Fibroblast of lung (primary cell): Measurements from ENCODE around the gene DNAH3. TPM values are rescaled to one million over a fixed set of nuclear protein-coding genes. Genes with fewer than 3 reads are reported as not detected.

Experiments
- DNase-seq, 2 donors: peaks; one replicate each; pipeline versions ENCODE4 v3.0.0 to v3.0.0-alpha.2; 2010; ENCODE audit warnings: low read depth in 2 of 2
- H2AFZ ChIP-seq: 2 replicates; pipeline ENCODE4 v1.5.1; 2012; ENCODE audit warnings: low read length, control low read depth, inconsistent platforms
- H3K27ac ChIP-seq: 2 replicates; pipeline ENCODE4 v1.5.1; 2011; ENCODE audit warnings: low read length, control low read depth; ENCODE audit not compliant: insufficient read depth
- H3K27me3 ChIP-seq: 2 replicates; pipeline ENCODE4 v1.5.1; 2011; ENCODE audit warnings: mild to moderate bottlenecking, low read length; ENCODE audit not compliant: control insufficient read depth, insufficient read depth
- H3K36me3 ChIP-seq: 2 replicates; pipeline ENCODE4 v1.5.1; 2011; ENCODE audit warnings: low read length; ENCODE audit not compliant: control insufficient read depth, insufficient read depth
- H3K4me1 ChIP-seq: 2 replicates; pipeline ENCODE4 v1.5.1; 2011; ENCODE audit warnings: low read length; ENCODE audit not compliant: control insufficient read depth, insufficient read depth; ENCODE audit errors: extremely low read depth
- H3K4me2 ChIP-seq: 2 replicates; pipeline ENCODE4 v1.5.1; 2011; ENCODE audit warnings: low read length, control low read depth; ENCODE audit not compliant: insufficient read depth; ENCODE audit errors: extremely low read depth
- H3K4me3 ChIP-seq, 4 experiments: fragments of 200-600 bp in 1 of 4; sonication (generic) in 1 of 4; replicated peaks in 1 of 4; 2 replicates each; pipeline ENCODE4 v1.5.1; 2011 to 2016; ENCODE audit warnings: low read length in 4 of 4, low read depth in 3 of 4, mild to moderate bottlenecking in 3 of 4, control low read depth in 2 of 4, inconsistent platforms in 1 of 4, mixed read lengths in 1 of 4; ENCODE audit not compliant: insufficient read depth in 1 of 4; ENCODE audit errors: control extremely low read depth in 1 of 4
- H3K79me2 ChIP-seq: 2 replicates; pipeline ENCODE4 v1.5.1; 2012; ENCODE audit warnings: mild to moderate bottlenecking, low read length, inconsistent platforms; ENCODE audit not compliant: control insufficient read depth, insufficient read depth
- H3K9ac ChIP-seq: 2 replicates; pipeline ENCODE4 v1.5.1; 2011; ENCODE audit warnings: mild to moderate bottlenecking, low read length, control low read depth; ENCODE audit not compliant: insufficient read depth
- H3K9me3 ChIP-seq: 2 replicates; pipeline ENCODE4 v1.5.1; 2012; ENCODE audit warnings: low read depth, low read length; ENCODE audit not compliant: control insufficient read depth, insufficient read depth
- H4K20me1 ChIP-seq: 2 replicates; pipeline ENCODE4 v1.5.1; 2011; ENCODE audit warnings: low read length; ENCODE audit not compliant: control insufficient read depth, insufficient read depth; ENCODE audit errors: extremely low read depth
- CTCF ChIP-seq, 2 donors: IDR thresholded peaks in 1 of 2; conservative IDR thresholded peaks in 1 of 2; 1 replicate in 1 of 2; 2 replicates in 1 of 2; pipeline ENCODE4 v1.5.1; 2011 to 2012; ENCODE audit warnings: low read length in 2 of 2, control low read depth in 1 of 2, inconsistent platforms in 1 of 2, low read depth in 1 of 2, mild to moderate bottlenecking in 1 of 2
- EZH2 ChIP-seq: IDR thresholded peaks from 2 replicates; pipeline ENCODE4 v1.5.1; 2012; ENCODE audit warnings: low read length, control low read depth, mild to moderate bottlenecking; ENCODE audit errors: missing control alignments
- polyA plus RNA-seq, 2 donors: library from polyadenylated mRNA; depleted of rRNA in 1 of 2; stranded (reverse) in 1 of 2; unstranded in 1 of 2; fragments of >200 nt; gene quantifications; 2 replicates each; pipeline ENCODE4 v1.2.1, GENCODE V29; 2011 to 2012; ENCODE audit warnings: missing spikeins in 1 of 2
- total RNA-seq: library from RNA; depleted of rRNA; stranded (reverse); fragments of >200 nt; gene quantifications from 2 replicates; pipeline ENCODE4 v1.2.1, GENCODE V29; 2014

Gene DNAH3
- total and polyA plus RNA-seq, 2 donors (not counting 1 experiment from before 2014, with no cell fraction given): not detected

GRCh38 chr16:21076186-21076883 lies 74.3 kb downstream of the DNAH3 start:
- TF ChIP-seq EZH2 (no peak), CTCF (conservative IDR thresholded peaks at IDR 0.05 in 1 of 2, IDR thresholded peaks at IDR 0.05 in 1 of 2; ENCODE audit: low read depth in 1 of 2, low read length in 2 of 2) (no peak)

GRCh38 chr16:21075252-21075651 lies 75.4 kb downstream of the DNAH3 start:
- DNase-seq: peak in 1 of 2 donors; percentile 4
- no peaks in the 10 kb centered on the region for H3K79me2 ChIP-seq
- H3K4me1 ChIP-seq: no peaks in the 10 kb centered on the region
- H3K27ac ChIP-seq: no peak overlapping the region
- H3K4me2 ChIP-seq: no peak overlapping the region
- H3K4me3 ChIP-seq: no peak overlapping the region
- H3K27me3 ChIP-seq: no peaks in the 10 kb centered on the region
- H3K9ac ChIP-seq: no peak overlapping the region
- TF ChIP-seq CTCF (conservative IDR thresholded peaks at IDR 0.05 in 1 of 2, IDR thresholded peaks at IDR 0.05 in 1 of 2; ENCODE audit: low read depth in 1 of 2, low read length in 2 of 2) (no peak), EZH2 (no peak)
- H2AFZ ChIP-seq: no peak overlapping the region
- H3K36me3 ChIP-seq: no peaks in the 10 kb centered on the region
- no peaks in the 10 kb centered on the region for H4K20me1 ChIP-seq
- H3K9me3 ChIP-seq: no peaks in the 10 kb centered on the region

More at GRCh38 chr16:21076186-21076883, 74.3 kb downstream of the DNAH3 start:
- no peaks in the 10 kb centered on the region for H3K9me3 ChIP-seq
- no peaks in the 10 kb centered on the region for H3K4me1 ChIP-seq
- H3K9ac ChIP-seq: no peak overlapping the region
- DNase-seq: no peak
- H3K4me2 ChIP-seq: no peak overlapping the region
- H3K36me3 ChIP-seq: no peaks in the 10 kb centered on the region
- no peaks in the 10 kb centered on the region for H3K27me3 ChIP-seq
- H4K20me1 ChIP-seq: no peaks in the 10 kb centered on the region
- H3K4me3 ChIP-seq: no peak overlapping the region
- no peak overlapping the region for H2AFZ ChIP-seq
- no peaks in the 10 kb centered on the region for H3K79me2 ChIP-seq
- H3K27ac ChIP-seq: no peak overlapping the region

DNA sequence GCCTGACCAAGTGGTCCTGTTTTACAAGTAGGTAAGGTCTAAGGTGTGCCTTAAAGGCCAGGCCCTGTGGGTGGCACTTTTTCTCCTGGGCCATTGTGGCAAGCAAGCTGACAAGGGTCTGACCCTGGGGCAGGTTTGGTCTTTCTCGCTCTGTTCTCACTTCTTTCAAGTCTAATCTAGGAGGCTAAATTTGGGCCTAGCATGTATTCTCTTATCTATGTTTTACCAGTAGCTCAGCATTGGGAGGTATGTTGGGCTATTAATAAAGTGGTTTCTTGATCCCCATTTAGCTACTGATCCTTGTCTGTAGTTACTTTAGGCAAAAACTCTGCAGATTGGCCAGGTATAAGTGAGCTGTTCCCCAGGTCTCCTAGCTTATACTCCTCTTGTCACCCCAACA lies 77.7 kb downstream of the DNAH3 start:
- TF ChIP-seq EZH2 (no peak), CTCF (conservative IDR thresholded peaks at IDR 0.05 in 1 of 2, IDR thresholded peaks at IDR 0.05 in 1 of 2; ENCODE audit: low read depth in 1 of 2, low read length in 2 of 2) (no peak)
- Histone ChIP-seq H3K4me3 (no peak overlapping the region), H3K36me3 (no peaks in the 10 kb centered on the region), H3K27ac (no peak overlapping the region), H3K9me3 (no peaks in the 10 kb centered on the region), H4K20me1 (no peaks in the 10 kb centered on the region), H2AFZ (no peak overlapping the region), H3K9ac (no peak overlapping the region), H3K4me1 (no peaks in the 10 kb centered on the region), H3K27me3 (no peaks in the 10 kb centered on the region), H3K4me2 (no peak overlapping the region), H3K79me2 (no peaks in the 10 kb centered on the region)
- no peak for DNase-seq
